ENCODE measurements around the gene DERA. TPM values are rescaled to one million over a fixed set of nuclear protein-coding genes. Genes with fewer than 3 reads are reported as not detected.

The DERA gene
- total and polyA plus RNA-seq, 2 of the 8 experiments (the other 6 are each of a cell fraction or from before 2014, with no cell fraction given), result 13.1 to 17.1 TPM

DNA sequence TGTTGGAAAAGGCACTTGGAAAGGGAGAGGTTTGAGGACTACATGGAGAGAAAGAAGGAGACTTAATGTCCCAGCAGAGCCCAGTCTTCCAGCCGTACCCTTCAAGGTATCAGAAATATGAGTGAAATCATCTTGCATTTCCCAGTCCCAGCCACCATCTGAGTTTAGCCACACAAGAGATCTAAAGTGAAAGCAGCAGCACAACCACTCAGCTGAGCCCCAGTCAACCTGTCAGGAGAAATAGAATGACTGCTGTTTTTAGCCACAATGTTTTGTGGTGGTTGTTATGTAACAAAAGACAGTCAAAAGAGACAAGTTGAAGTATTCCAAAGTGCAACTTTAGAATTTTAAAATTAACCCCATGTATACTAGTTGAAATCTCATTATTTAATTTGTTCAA lies 28.0 kb downstream of the DERA start:
- POLR2A ChIA-PET (ENCODE audit: partially characterized antibody), result no interaction called here
- TF ChIP-seq FOSL1 (IDR thresholded peaks at IDR 0.05; ENCODE audit: insufficient read depth, low read depth, low read length) (no peak), TAF1 (IDR thresholded peaks at IDR 0.05; ENCODE audit: low read depth, low read length) (no peak), CTBP2 (IDR thresholded peaks at IDR 0.05; ENCODE audit: borderline replicate concordance, insufficient read depth, insufficient read length, low read length) (no peak), NRF1 (IDR thresholded peaks at IDR 0.05; ENCODE audit: low read depth, low read length) (no peak), TCF12 (IDR thresholded peaks at IDR 0.05; ENCODE audit: low read depth, low read length) (no peak), SRF (IDR thresholded peaks at IDR 0.05; ENCODE audit: low read depth, low read length) (no peak), POU5F1 (IDR thresholded peaks at IDR 0.05; ENCODE audit: low read depth, low read length) (no peak), CHD2 (IDR thresholded peaks at IDR 0.05; ENCODE audit: low read length) (no peak), HDAC2 (IDR thresholded peaks at IDR 0.05; ENCODE audit: borderline replicate concordance in 1 of 2, low read depth in 2 of 2, low read length in 2 of 2) (no peak), CBX8 (IDR thresholded peaks at IDR 0.05; ENCODE audit: borderline replicate concordance, low read depth, low read length) (no peak), EZH2 (IDR thresholded peaks at IDR 0.05; ENCODE audit: low read depth, low read length, severe bottlenecking) (no peak), YY1 (IDR thresholded peaks at IDR 0.05; ENCODE audit: low read depth, low read length) (no peak), CBX5 (IDR thresholded peaks at IDR 0.05; ENCODE audit: low read depth, low read length) (no peak)
- TF ChIP-seq, protein P1, sequence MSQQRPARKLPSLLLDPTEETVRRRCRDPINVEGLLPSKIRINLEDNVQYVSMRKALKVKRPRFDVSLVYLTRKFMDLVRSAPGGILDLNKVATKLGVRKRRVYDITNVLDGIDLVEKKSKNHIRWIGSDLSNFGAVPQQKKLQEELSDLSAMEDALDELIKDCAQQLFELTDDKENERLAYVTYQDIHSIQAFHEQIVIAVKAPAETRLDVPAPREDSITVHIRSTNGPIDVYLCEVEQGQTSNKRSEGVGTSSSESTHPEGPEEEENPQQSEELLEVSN (IDR thresholded peaks at IDR 0.05), result no peak

More for the DNA sequence above, 28.0 kb downstream of the DERA start:
- H3K27ac ChIP-seq (ENCODE audit: low read depth, low read length), result no peak overlapping the region
- H2BK12ac ChIP-seq (ENCODE audit: low read depth, low read length), result no peak overlapping the region
- no peak for FAIRE-seq
- H3K79me2 ChIP-seq (ENCODE audit: control insufficient read depth in 1 of 2, insufficient read depth in 2 of 2, low read length in 2 of 2), result 0 out of 4 replicates have a peak, but pooled peaks cover 0 to 2% of the 10 kb centered on the region in 2 experiments
- H2BK120ac ChIP-seq (replicated peaks; ENCODE audit: low read depth, low read length), result no peak overlapping the region
- H3K14ac ChIP-seq (ENCODE audit: insufficient read length), result no peak overlapping the region
- no peak for DNase-seq (ENCODE audit: low read depth in 1 of 2, low spot score in 2 of 2)
- no peak overlapping the region for H2BK15ac ChIP-seq (ENCODE audit: low read length)
- no peaks in the 10 kb centered on the region for H4K20me1 ChIP-seq (replicated peaks in 1 of 2; ENCODE audit: control insufficient read depth in 1 of 2, insufficient read depth in 2 of 2, low read length in 2 of 2)
- peaks cover 0 to 3% (median 0%) of the 10 kb centered on the region in 4 experiments; a peak in 1 of 7 replicates for H3K4me1 ChIP-seq (replicated peaks in 1 of 4; ENCODE audit: control insufficient read depth in 3 of 4, insufficient read depth in 4 of 4, low read length in 3 of 4)
- H3K4me2 ChIP-seq (ENCODE audit: insufficient read depth in 1 of 2, low read depth in 2 of 2, low read length in 2 of 2), result no peak overlapping the region
- no peak overlapping the region for H3K18ac ChIP-seq (ENCODE audit: extremely low read depth, low read length)
- H3K4ac ChIP-seq (replicated peaks; ENCODE audit: insufficient read length, low read depth, low read length), result no peak overlapping the region
- H2BK20ac ChIP-seq (ENCODE audit: low read length), result no peak overlapping the region
- WGBS, 2 experiments (ENCODE audit: extremely low coverage in 1 of 2, insufficient coverage in 1 of 2, insufficient read length in 1 of 2, insufficient replicate concordance in 2 of 2, low coverage in 1 of 2, low lambda C conversion rate in 2 of 2, missing lambda C conversion rate in 1 of 2), result 90% methylated on average over 1 of the region's 1 CpG; no CpG with 5 or more reads in 1 of the 2 experiments
- no peak overlapping the region for H4K5ac ChIP-seq (ENCODE audit: insufficient read length, low read depth, low read length)
- no peak overlapping the region for H2AK5ac ChIP-seq (ENCODE audit: low read depth, low read length)
- H3K9me3 ChIP-seq (ENCODE audit: insufficient read depth in 2 of 2, low read depth in 1 of 2, low read length in 1 of 2), result no peaks in the 10 kb centered on the region
- no peak overlapping the region for H3K4me3 ChIP-seq (ENCODE audit: extremely low read depth in 1 of 4, insufficient read depth in 2 of 4, low read depth in 3 of 4, low read length in 4 of 4)
- H3K27me3 ChIP-seq (replicated peaks in 1 of 4; ENCODE audit: control insufficient read depth in 3 of 4, extremely low read depth in 1 of 4, insufficient read depth in 3 of 4, low read length in 3 of 4), result no peaks in the 10 kb centered on the region
- H2AFZ ChIP-seq (ENCODE audit: low read length), result no peak overlapping the region
- H3K36me3 ChIP-seq (ENCODE audit: control insufficient read depth in 2 of 4, insufficient read depth in 4 of 4, low read length in 3 of 4), result no peaks in the 10 kb centered on the region
- no peak overlapping the region for H3K23ac ChIP-seq (ENCODE audit: insufficient read length)
- no peak overlapping the region for H2BK5ac ChIP-seq (ENCODE audit: low read depth, low read length)
- no peak overlapping the region for H3K56ac ChIP-seq (replicated peaks; ENCODE audit: insufficient read length, low read depth, low read length)
- no peak overlapping the region for H4K8ac ChIP-seq (ENCODE audit: extremely low read depth, insufficient read depth, low read length)
- no peak overlapping the region for H4K91ac ChIP-seq (replicated peaks; ENCODE audit: insufficient read length, low read length)
- H3K23me2 ChIP-seq (ENCODE audit: low read depth, low read length), result no peaks in the 10 kb centered on the region
- CTCF ChIA-PET (ENCODE audit: partially characterized antibody), result interaction anchor here (0.8 to 2.5 kb wide), 5 partner anchors 9 to 173 kb away, joined by 3 to 9 read pairs (median 4); no protein-coding TSS in a partner anchor
- no peaks in the 10 kb centered on the region for H3K79me1 ChIP-seq (ENCODE audit: low read depth, low read length)
- no peak overlapping the region for H3K9ac ChIP-seq (replicated peaks in 1 of 4; ENCODE audit: extremely low read depth in 1 of 4, low read depth in 3 of 4, low read length in 3 of 4)
